Measurements from ENCODE around the gene ATG101. TPM values are rescaled to one million over a fixed set of nuclear protein-coding genes. Genes with fewer than 3 reads are reported as not detected.
"Not testable (repeated sequence)": the region's sequence is repeated elsewhere in the genome, so short reads cannot be mapped to it uniquely, and the experiment has no call there.

ATG101 gene
- total and polyA plus RNA-seq, 2 of the 8 experiments (the other 6 are each of a cell fraction or from before 2014, with no cell fraction given), result 49.8 to 55.9 TPM

- H2BK5ac ChIP-seq (ENCODE audit: low read depth, low read length); H3K4me2 ChIP-seq (ENCODE audit: insufficient read depth in 1 of 2, low read depth in 2 of 2, low read length in 2 of 2); H3K23me2 ChIP-seq (ENCODE audit: low read depth, low read length); H4K91ac ChIP-seq (replicated peaks; ENCODE audit: insufficient read length, low read length); H3K27ac ChIP-seq (ENCODE audit: low read depth, low read length); H3K79me2 ChIP-seq (ENCODE audit: control insufficient read depth in 1 of 2, insufficient read depth in 2 of 2, low read length in 2 of 2); H4K20me1 ChIP-seq (replicated peaks in 1 of 2; ENCODE audit: control insufficient read depth in 1 of 2, insufficient read depth in 2 of 2, low read length in 2 of 2); H4K5ac ChIP-seq (ENCODE audit: insufficient read length, low read depth, low read length); H3K23ac ChIP-seq (ENCODE audit: insufficient read length); H2AK5ac ChIP-seq (ENCODE audit: low read depth, low read length); FAIRE-seq; H3K56ac ChIP-seq (replicated peaks; ENCODE audit: insufficient read length, low read depth, low read length); H3K9ac ChIP-seq (replicated peaks in 1 of 4; ENCODE audit: extremely low read depth in 1 of 4, low read depth in 3 of 4, low read length in 3 of 4); H2AFZ ChIP-seq (ENCODE audit: low read length); H3K18ac ChIP-seq (ENCODE audit: extremely low read depth, low read length); DNase-seq (ENCODE audit: low read depth in 1 of 2, low spot score in 2 of 2); H4K8ac ChIP-seq (ENCODE audit: extremely low read depth, insufficient read depth, low read length); H3K4ac ChIP-seq (replicated peaks; ENCODE audit: insufficient read length, low read depth, low read length); H3K79me1 ChIP-seq (ENCODE audit: low read depth, low read length); H2BK120ac ChIP-seq (replicated peaks; ENCODE audit: low read depth, low read length); H2BK15ac ChIP-seq (ENCODE audit: low read length); H3K4me3 ChIP-seq (ENCODE audit: extremely low read depth in 1 of 4, insufficient read depth in 2 of 4, low read depth in 3 of 4, low read length in 4 of 4); H3K14ac ChIP-seq (ENCODE audit: insufficient read length); H3K36me3 ChIP-seq (ENCODE audit: control insufficient read depth in 2 of 4, insufficient read depth in 4 of 4, low read length in 3 of 4); H3K9me3 ChIP-seq (ENCODE audit: insufficient read depth in 2 of 2, low read depth in 1 of 2, low read length in 1 of 2); H3K27me3 ChIP-seq (replicated peaks in 1 of 4; ENCODE audit: control insufficient read depth in 3 of 4, extremely low read depth in 1 of 4, insufficient read depth in 3 of 4, low read length in 3 of 4): not testable (repeated sequence)
- WGBS, 2 experiments (ENCODE audit: extremely low coverage in 1 of 2, insufficient coverage in 1 of 2, insufficient read length in 1 of 2, insufficient replicate concordance in 2 of 2, low coverage in 1 of 2, low lambda C conversion rate in 2 of 2, missing lambda C conversion rate in 1 of 2), result 89% methylated on average over 20 of the region's 20 CpGs; no CpG with 5 or more reads in 1 of the 2 experiments
- ChIA-PET CTCF (ENCODE audit: partially characterized antibody) (interaction anchor here (1.2 to 12.6 kb wide), 11 partner anchors 8 to 114 kb away, joined by 3 to 338 read pairs (median 13); partner anchors contain the start of gene ATG101), POLR2A (ENCODE audit: partially characterized antibody) (interaction anchor here (1.1 to 2.5 kb wide), 4 partner anchors 10 to 48 kb away, joined by 3 to 6 read pairs (median 5); partner anchors contain the start of genes ATG101 and SMIM41)
- Histone ChIP-seq H3K4me1 (replicated peaks in 1 of 4; ENCODE audit: control insufficient read depth in 3 of 4, insufficient read depth in 4 of 4, low read length in 3 of 4) (peaks cover 8 to 19% (median 14%) of the 10 kb centered on the region in 4 experiments), H2BK12ac (ENCODE audit: low read depth, low read length) (peak overlapping the region; percentile 71; the same call in 1 of the 2 replicates), H2BK20ac (ENCODE audit: low read length) (peak overlapping the region; percentile 48; the same call in 1 of the 2 replicates)
Measured at GRCh38 chr12:52117806-52118475, 48.2 kb downstream of the ATG101 start.

Data from H1 (cell line).